CD14-positive monocyte (primary cell): ENCODE measurements around the gene TMEM258. TPM values are rescaled to one million over a fixed set of nuclear protein-coding genes. Genes with fewer than 3 reads are reported as not detected.
A peak's percentile ranks its signal among the peaks of the same experiment; 100 is the strongest.

Experiments used
- DNase-seq, 3 donors: peaks; one replicate each; pipeline ENCODE4 v3.0.0-alpha.2; 2011 to 2022
- H2AFZ ChIP-seq: 2 replicates; pipeline ENCODE4 v1.6.0; 2012; ENCODE audit warnings: mild to moderate bottlenecking, low read depth, low read length, inconsistent platforms; ENCODE audit not compliant: insufficient read depth, poor library complexity, severe bottlenecking
- H3K27ac ChIP-seq, 2 donors: 1 replicate in 1 of 2; 2 replicates in 1 of 2; pipeline ENCODE4 v1.5.1; 2012 to 2013; ENCODE audit warnings: low read length in 2 of 2, control low read depth in 1 of 2, inconsistent platforms in 1 of 2, low read depth in 1 of 2, mild to moderate bottlenecking in 1 of 2
- H3K27me3 ChIP-seq, 2 donors: one replicate each; pipeline versions ENCODE4 v1.6.0 to v1.6.1; 2011 to 2013; ENCODE audit warnings: low read length in 2 of 2; ENCODE audit not compliant: control insufficient read depth in 2 of 2, insufficient read depth in 2 of 2
- H3K36me3 ChIP-seq, 2 donors: replicated peaks in 1 of 2; 1 replicate in 1 of 2; 2 replicates in 1 of 2; pipeline versions ENCODE4 v1.5.1 to v1.6.1; 2012 to 2013; ENCODE audit warnings: low read length in 2 of 2, control low read depth in 1 of 2, inconsistent platforms in 1 of 2, mild to moderate bottlenecking in 1 of 2; ENCODE audit not compliant: insufficient read depth in 2 of 2, control insufficient read depth in 1 of 2
- H3K4me1 ChIP-seq, 2 donors: 1 replicate in 1 of 2; 2 replicates in 1 of 2; pipeline versions ENCODE4 v1.5.1 to v1.6.1; 2012 to 2013; ENCODE audit warnings: low read length in 2 of 2, control low read depth in 1 of 2, inconsistent platforms in 1 of 2, mild to moderate bottlenecking in 1 of 2, moderate library complexity in 1 of 2; ENCODE audit not compliant: insufficient read depth in 2 of 2, control insufficient read depth in 1 of 2
- H3K4me2 ChIP-seq: replicated peaks from 2 replicates; pipeline ENCODE3; 2012; ENCODE audit warnings: low read length, moderate library complexity, mild to moderate bottlenecking; ENCODE audit not compliant: poor library complexity, severe bottlenecking; ENCODE audit errors: extremely low read depth
- H3K4me3 ChIP-seq, 3 experiments: fragments of 200-600 bp in 1 of 3; sonication (generic) in 1 of 3; replicated peaks in 1 of 3; 1 replicate in 2 of 3; 2 replicates in 1 of 3; pipeline ENCODE4 v1.5.1; 2011 to 2013; ENCODE audit warnings: low read length in 3 of 3, mild to moderate bottlenecking in 3 of 3, control low read depth in 2 of 3, low read depth in 2 of 3, inconsistent platforms in 1 of 3, moderate library complexity in 1 of 3
- H3K79me2 ChIP-seq: 2 replicates; pipeline ENCODE4 v1.6.0; 2012; ENCODE audit warnings: mild to moderate bottlenecking, control low read depth, inconsistent platforms, low read length, moderate library complexity; ENCODE audit not compliant: insufficient read depth
- H3K9ac ChIP-seq: 2 replicates; pipeline ENCODE4 v1.6.0; 2017; ENCODE audit warnings: low read length, mild to moderate bottlenecking; ENCODE audit not compliant: insufficient read depth, poor library complexity, severe bottlenecking
- H3K9me3 ChIP-seq, 2 donors: replicated peaks in 1 of 2; 1 replicate in 1 of 2; 2 replicates in 1 of 2; pipeline versions ENCODE4 v1.5.1 to v1.6.1; 2012 to 2013; ENCODE audit warnings: low read length in 2 of 2, control low read depth in 1 of 2; ENCODE audit not compliant: control insufficient read depth in 1 of 2, insufficient read depth in 1 of 2
- H4K20me1 ChIP-seq: 2 replicates; pipeline ENCODE4 v1.6.0; 2012; ENCODE audit warnings: mild to moderate bottlenecking, low read length, control low read depth, moderate library complexity; ENCODE audit not compliant: insufficient read depth
- H3K27ac Mint-ChIP-seq, 7 donors: one replicate each; pipeline ENCODE4 v1.8.0; 2020; ENCODE audit warnings: mild to moderate bottlenecking in 7 of 7, mixed read lengths in 7 of 7, moderate library complexity in 6 of 7, inconsistent platforms in 2 of 7
- H3K27me3 Mint-ChIP-seq, 3 donors: one replicate each; pipeline ENCODE4 v1.8.0; 2021 to 2022; ENCODE audit warnings: low read depth in 3 of 3, mild to moderate bottlenecking in 3 of 3, mixed read lengths in 3 of 3, moderate library complexity in 3 of 3, inconsistent platforms in 1 of 3
- H3K36me3 Mint-ChIP-seq, 2 donors: one replicate each; pipeline ENCODE4 v1.8.0; 2020; ENCODE audit warnings: mixed read lengths in 2 of 2, inconsistent platforms in 1 of 2, mild to moderate bottlenecking in 1 of 2
- H3K4me1 Mint-ChIP-seq: one replicate; pipeline ENCODE4 v1.8.0; 2020; ENCODE audit warnings: mild to moderate bottlenecking, mixed read lengths
- H3K4me3 Mint-ChIP-seq, 2 donors: one replicate each; pipeline ENCODE4 v1.8.0; 2020; ENCODE audit warnings: mild to moderate bottlenecking in 2 of 2, mixed read lengths in 2 of 2, moderate library complexity in 1 of 2
- H3K9me3 Mint-ChIP-seq, 7 donors: one replicate each; pipeline ENCODE4 v1.8.0; 2020 to 2022; ENCODE audit warnings: mixed read lengths in 7 of 7, mild to moderate bottlenecking in 6 of 7, moderate library complexity in 6 of 7, inconsistent platforms in 2 of 7
- CTCF ChIP-seq: fragments of 200-600 bp; IDR thresholded peaks from one replicate; pipeline ENCODE4 v1.8.0; 2022; ENCODE audit warnings: antibody characterized with exemption, mild to moderate bottlenecking
- WGBS: methylation state at CpG from one replicate; pipeline ENCODE4 v1.1.5; 2013; ENCODE audit warnings: missing lambda C conversion rate; ENCODE audit not compliant: insufficient coverage; 5-methylcytosine and 5-hydroxymethylcytosine counted together
- intact Hi-C, 2 donors: fragments of 100-400 bp; cut with micrococcal nuclease; formaldehyde crosslinking; loops; one replicate each; pipeline versions ENCODE4 v1.15.0 to v1.15.1; 2023
- polyA minus RNA-seq: library from RNA; depleted of rRNA, polyadenylated mRNA; stranded (reverse); fragments of >200 nt; gene quantifications from 2 replicates; pipeline ENCODE4 v1.2.3, GENCODE V29; 2012
- polyA plus RNA-seq, 3 donors: library from polyadenylated mRNA; depleted of rRNA in 1 of 3; unstranded in 2 of 3; stranded (reverse) in 1 of 3; fragments of 300-500 nt in 2 of 3; fragments of >200 nt in 1 of 3; fragmentation: Illumina TruSeq in 2 of 3; gene quantifications; 1 replicate in 2 of 3; 2 replicates in 1 of 3; pipeline ENCODE4 v1.2.3, GENCODE V29; 2012 to 2021
- total RNA-seq, 12 experiments: library from RNA in 1 of 12; stranded (reverse) in 1 of 12; fragments of 120-200 nt in 1 of 12; gene quantifications; one replicate each; pipeline ENCODE4 v1.2.4 and lab custom pipeline; 2013 to 2026; ENCODE audit warnings: mixed read lengths in 6 of 12, inconsistent platforms in 1 of 12

The TMEM258 gene
- total RNA-seq (2013): 94.8 TPM
- polyA plus RNA-seq (100 to 1,000 TPM; 199 to 224 (median 220) TPM), polyA minus RNA-seq (27.4 and 43.3 TPM in 2 replicates), total RNA-seq (lab: John Stamatoyannopoulos, UW) (8.3 to 29.1 (median 22.7) reads per million in 11 experiments)

DNA sequence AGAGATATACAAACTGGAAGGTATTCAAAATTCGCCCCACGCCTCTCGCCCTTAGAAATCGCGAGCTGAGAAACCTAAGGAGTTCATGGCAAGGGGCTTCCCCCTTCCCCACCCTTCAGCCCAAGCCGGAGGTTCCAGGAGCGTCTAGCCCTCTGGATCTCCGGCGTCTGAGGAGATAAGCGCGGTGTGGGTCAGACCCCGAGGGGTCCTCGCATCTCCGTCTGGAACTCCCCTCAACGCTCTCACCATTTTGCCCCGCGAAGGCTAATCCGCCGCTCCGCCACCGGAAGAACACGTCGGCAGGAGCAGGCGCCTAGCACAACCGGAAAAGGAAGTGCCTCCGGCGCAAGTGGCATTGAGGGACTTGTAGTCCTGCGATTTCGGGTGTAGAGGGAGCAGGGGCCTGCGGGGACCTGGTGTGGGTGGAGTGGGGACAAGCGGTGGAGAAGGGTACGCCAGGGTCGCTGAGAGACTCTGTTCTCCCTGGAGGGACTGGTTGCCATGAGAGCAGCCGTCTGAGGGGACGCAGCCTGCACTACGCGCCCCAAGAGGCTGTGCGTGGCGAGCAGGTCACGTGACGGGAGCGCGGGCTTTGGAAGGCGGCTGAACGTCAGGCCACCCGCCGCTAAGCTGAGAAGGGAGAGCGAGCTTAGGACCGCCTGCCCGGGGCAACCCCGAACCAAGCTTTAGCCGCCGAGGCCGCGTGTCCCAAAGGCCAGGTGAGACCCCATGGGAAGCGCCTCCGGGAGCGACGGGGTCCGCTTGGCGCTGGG is at the start of gene TMEM258, which contains the start of gene FEN1:
Gene TMEM258, minus strand, starts transcription at position 290 of the 773 bp plus-strand sequence. Its CDS starts 41 bp downstream, at position 249.
Gene FEN1, plus strand, starts transcription at position 602 of the 773 bp plus-strand sequence. CDS start 2,451 bp downstream, outside the sequence.
- Mint-ChIP-seq H3K27me3 (no peaks in the 10 kb centered on the region), H3K36me3 (peaks cover 30 to 38% of the 10 kb centered on the region in 2 donors), H3K4me3 (peak within 1 kb of the TSS; percentile 90 to 99), H3K27ac (peak within 1 kb of the TSS; percentile 99 to 100 (median 100)), H3K4me1 (peaks cover 21% of the 10 kb centered on the region), H3K9me3 (peaks cover 0 to 2% (median 0%) of the 10 kb centered on the region in 7 donors)
- intact Hi-C loops: loop anchor here (2.0 to 5.0 kb wide), 2 partner anchors 24 to 330 kb away; partner anchors contain the start of genes FADS1 (in 1 of the 2) and INCENP (in 1 of the 2)
- H3K4me2 ChIP-seq: peak within 1 kb of the TSS; percentile 94
- H2AFZ ChIP-seq: peak within 1 kb of the TSS; percentile 87
- H3K4me3 ChIP-seq: peak within 1 kb of the TSS; percentile 68 to 77 (median 73)
- WGBS: 0% methylated on average over 55 of the region's 61 CpGs
- peaks cover 4% of the 10 kb centered on the region for H4K20me1 ChIP-seq
- peaks cover 16 to 26% of the 10 kb centered on the region in 2 donors for H3K4me1 ChIP-seq
- H3K36me3 ChIP-seq: peaks cover 33 to 48% of the 10 kb centered on the region in 2 donors
- no peaks in the 10 kb centered on the region for H3K9me3 ChIP-seq
- peak; percentile 86 to 89 (median 87) for DNase-seq
- peak within 1 kb of the TSS; percentile 87 to 98 for H3K27ac ChIP-seq
- H3K27me3 ChIP-seq: no peaks in the 10 kb centered on the region
- peaks cover 77% of the 10 kb centered on the region for H3K79me2 ChIP-seq
- TF ChIP-seq CTCF: no peak
- H3K9ac ChIP-seq: peak within 1 kb of the TSS; percentile 88

- intact Hi-C loops: no loop called here
- DNase-seq: no peak
- H3K27ac ChIP-seq: no peak overlapping the region
- TF ChIP-seq CTCF: no peak
- peaks cover 12 to 41% of the 10 kb centered on the region in 2 donors for H3K36me3 ChIP-seq
- Mint-ChIP-seq H3K27me3 (peaks cover 0 to 5% (median 3%) of the 10 kb centered on the region in 3 donors), H3K4me3 (no peak overlapping the region), H3K27ac (peak overlapping the region in 1 of 7 donors; percentile 13), H3K36me3 (peaks cover 35 to 89% of the 10 kb centered on the region in 2 donors), H3K4me1 (no peaks in the 10 kb centered on the region), H3K9me3 (no peaks in the 10 kb centered on the region)
- no peaks in the 10 kb centered on the region for H3K27me3 ChIP-seq
- no peaks in the 10 kb centered on the region for H3K9me3 ChIP-seq
- H2AFZ ChIP-seq: no peak overlapping the region
- no peak overlapping the region for H3K4me3 ChIP-seq
- WGBS: 98% methylated on average over 8 of the region's 12 CpGs
- H4K20me1 ChIP-seq: no peaks in the 10 kb centered on the region
- H3K79me2 ChIP-seq: no peaks in the 10 kb centered on the region
- H3K9ac ChIP-seq: no peak overlapping the region
- no peak overlapping the region for H3K4me2 ChIP-seq
- H3K4me1 ChIP-seq: no peaks in the 10 kb centered on the region
These were observed 49.5 kb upstream of the TMEM258 start for GRCh38 chr11:61841636-61842527.
